Endodermal cell (in vitro differentiated cells): ENCODE results near the gene DTNBP1. TPM values are rescaled to one million over a fixed set of nuclear protein-coding genes. Genes with fewer than 3 reads are reported as not detected.
A peak's percentile ranks its signal among the peaks of the same experiment; 100 is the strongest.

Experiments used
- DNase-seq: peaks from one replicate; pipeline ENCODE4 v3.0.0-alpha.2; 2017
- H3K27ac ChIP-seq: 2 replicates; pipeline ENCODE4 v1.5.1; 2013; ENCODE audit warnings: mild to moderate bottlenecking, low read depth, low read length, moderate library complexity
- H3K27me3 ChIP-seq: 2 replicates; pipeline ENCODE4 v1.6.1; 2013; ENCODE audit warnings: mild to moderate bottlenecking, low read length, moderate library complexity; ENCODE audit not compliant: insufficient read depth, control insufficient read depth, poor library complexity, severe bottlenecking
- H3K36me3 ChIP-seq: 2 replicates; pipeline ENCODE4 v1.7.0; 2013; ENCODE audit warnings: mild to moderate bottlenecking, low read length, moderate library complexity; ENCODE audit not compliant: control insufficient read depth, insufficient read depth
- H3K4me1 ChIP-seq: one replicate; pipeline ENCODE4 v1.7.0; 2013; ENCODE audit warnings: low read length; ENCODE audit not compliant: control insufficient read depth, insufficient read depth
- H3K4me3 ChIP-seq: 2 replicates; pipeline ENCODE4 v1.5.1; 2013; ENCODE audit warnings: mild to moderate bottlenecking, low read length, moderate library complexity
- H3K9ac ChIP-seq: 2 replicates; pipeline ENCODE4 v1.6.1; 2013; ENCODE audit warnings: mild to moderate bottlenecking, low read length, moderate library complexity; ENCODE audit not compliant: poor library complexity, severe bottlenecking; ENCODE audit errors: extremely low read depth
- H3K9me3 ChIP-seq: 2 replicates; pipeline ENCODE4 v1.6.1; 2013; ENCODE audit warnings: mild to moderate bottlenecking, low read length, moderate library complexity; ENCODE audit not compliant: control insufficient read depth
- H3K27ac Mint-ChIP-seq: 2 replicates; pipeline ENCODE4 v1.8.0; 2020; ENCODE audit warnings: mixed read lengths
- H3K27me3 Mint-ChIP-seq: 2 replicates; pipeline ENCODE4 v1.8.0; 2021; ENCODE audit warnings: mild to moderate bottlenecking, mixed read lengths; ENCODE audit not compliant: insufficient read depth
- H3K36me3 Mint-ChIP-seq: 2 replicates; pipeline ENCODE4 v1.8.0; 2020; ENCODE audit warnings: low read depth, mixed read lengths
- H3K4me1 Mint-ChIP-seq: 2 replicates; pipeline ENCODE4 v1.8.0; 2020; ENCODE audit warnings: mixed read lengths
- H3K4me3 Mint-ChIP-seq: 2 replicates; pipeline ENCODE4 v1.8.0; 2020; ENCODE audit warnings: mild to moderate bottlenecking, moderate library complexity, mixed read lengths
- H3K9me3 Mint-ChIP-seq: 2 replicates; pipeline ENCODE4 v1.8.0; 2020; ENCODE audit warnings: mild to moderate bottlenecking, mixed read lengths
- WGBS, 2 experiments: methylation state at CpG; one replicate each; pipeline versions ENCODE4 v1.1.5 to v1.1.7; 2013; ENCODE audit warnings: missing lambda C conversion rate in 2 of 2, mixed read lengths in 1 of 2; ENCODE audit not compliant: insufficient coverage in 1 of 2, insufficient read length in 1 of 2; 5-methylcytosine and 5-hydroxymethylcytosine counted together
- total RNA-seq, 2 donors: library from RNA; stranded (reverse); fragmentation: NEBNext Ultra II Directional in 1 of 2; extraction: Animal tissue kit (Norgen Biotek cat#: 25700) in 1 of 2; gene quantifications; 2 replicates in 1 of 2; 3 replicates in 1 of 2; pipeline ENCODE4 v1.2.1, GENCODE V29; 2021
- TF ChIP-seq, protein P1 (sequence below): fragments of 200-600 bp; sonication (generic); conservative IDR thresholded peaks from 2 replicates; pipeline ENCODE4 v1.5.0; 2021; ENCODE audit warnings: antibody characterized with exemption, mild to moderate bottlenecking

DTNBP1 gene
- total RNA-seq, 2 donors from 2014 or later = 14.1 to 31.4 TPM

DNA sequence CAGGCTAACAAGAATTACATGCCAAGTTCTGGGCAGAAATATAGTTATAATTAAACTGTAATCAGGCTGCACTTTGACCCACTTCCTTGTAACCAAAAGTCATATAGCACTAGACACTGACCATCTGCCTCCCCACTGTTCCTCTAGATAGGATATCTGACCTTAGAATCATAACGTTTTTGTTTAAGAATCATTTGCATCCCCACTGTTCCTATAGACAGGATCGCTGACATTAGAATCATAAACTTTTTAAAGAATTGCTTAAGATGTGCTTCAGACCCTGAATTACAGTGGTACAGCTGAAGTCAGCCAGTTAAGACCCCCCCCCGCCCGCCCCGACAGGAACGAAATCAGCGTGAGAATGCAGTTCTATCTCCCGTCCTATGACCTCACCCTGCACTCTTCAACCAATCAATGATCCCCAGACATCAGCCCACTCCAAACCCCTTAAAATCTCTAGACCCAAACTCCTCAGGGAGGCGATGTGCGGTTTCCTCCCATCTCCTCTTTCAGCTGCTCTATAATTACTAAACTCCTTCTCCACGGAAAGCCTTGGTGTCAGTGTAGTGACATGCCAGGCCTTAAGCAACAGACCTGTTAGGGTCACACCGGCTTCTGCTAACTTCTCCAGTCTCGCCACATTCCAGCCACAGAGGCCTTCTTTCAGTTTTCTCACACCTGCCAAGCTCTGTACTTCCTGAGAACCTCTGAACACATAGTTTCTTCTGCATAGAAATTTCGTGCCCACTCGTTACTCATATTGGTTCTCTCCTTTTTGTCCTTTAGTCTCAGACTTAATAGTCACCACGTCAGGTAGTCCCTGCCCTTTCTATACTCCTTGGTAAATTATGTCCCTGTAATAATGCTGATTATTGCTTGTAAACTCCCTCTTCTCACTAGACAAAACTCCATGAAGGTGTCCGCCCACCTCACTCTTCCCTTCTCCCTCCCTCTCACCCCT lies 93.5 kb downstream of the DTNBP1 start:
- H3K4me3 Mint-ChIP-seq = no peak overlapping the region
- TF ChIP-seq, protein P1, sequence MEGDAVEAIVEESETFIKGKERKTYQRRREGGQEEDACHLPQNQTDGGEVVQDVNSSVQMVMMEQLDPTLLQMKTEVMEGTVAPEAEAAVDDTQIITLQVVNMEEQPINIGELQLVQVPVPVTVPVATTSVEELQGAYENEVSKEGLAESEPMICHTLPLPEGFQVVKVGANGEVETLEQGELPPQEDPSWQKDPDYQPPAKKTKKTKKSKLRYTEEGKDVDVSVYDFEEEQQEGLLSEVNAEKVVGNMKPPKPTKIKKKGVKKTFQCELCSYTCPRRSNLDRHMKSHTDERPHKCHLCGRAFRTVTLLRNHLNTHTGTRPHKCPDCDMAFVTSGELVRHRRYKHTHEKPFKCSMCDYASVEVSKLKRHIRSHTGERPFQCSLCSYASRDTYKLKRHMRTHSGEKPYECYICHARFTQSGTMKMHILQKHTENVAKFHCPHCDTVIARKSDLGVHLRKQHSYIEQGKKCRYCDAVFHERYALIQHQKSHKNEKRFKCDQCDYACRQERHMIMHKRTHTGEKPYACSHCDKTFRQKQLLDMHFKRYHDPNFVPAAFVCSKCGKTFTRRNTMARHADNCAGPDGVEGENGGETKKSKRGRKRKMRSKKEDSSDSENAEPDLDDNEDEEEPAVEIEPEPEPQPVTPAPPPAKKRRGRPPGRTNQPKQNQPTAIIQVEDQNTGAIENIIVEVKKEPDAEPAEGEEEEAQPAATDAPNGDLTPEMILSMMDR = no peak
- H3K27ac Mint-ChIP-seq = peak overlapping the region; percentile 54

DNA sequence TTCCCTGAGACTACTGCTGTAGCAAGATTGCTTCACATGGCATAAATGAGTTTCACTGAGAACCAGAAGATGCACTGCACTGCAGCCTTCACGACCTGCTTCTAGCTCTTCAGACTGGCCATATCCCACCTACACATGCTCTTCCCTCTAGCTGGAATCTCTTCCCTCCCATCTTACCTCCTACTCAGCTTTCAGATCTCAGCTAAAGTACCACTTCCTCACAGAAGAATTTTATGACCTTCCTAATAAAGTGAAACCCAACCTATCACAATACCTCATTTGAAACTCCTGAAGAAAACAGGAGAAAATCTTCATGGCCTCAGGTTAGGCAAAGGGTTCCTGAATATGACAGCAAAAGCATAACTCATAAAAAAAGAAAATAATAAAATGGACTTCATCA lies 99.9 kb downstream of the DTNBP1 start:
- no peaks in the 10 kb centered on the region for H3K9me3 ChIP-seq
- peaks cover 3% of the 10 kb centered on the region for H3K36me3 Mint-ChIP-seq
- TF ChIP-seq, protein P1 = no peak
- H3K4me3 Mint-ChIP-seq = no peak overlapping the region
- H3K9me3 Mint-ChIP-seq = no peaks in the 10 kb centered on the region
- no peak overlapping the region for H3K4me3 ChIP-seq
- no peaks in the 10 kb centered on the region for H3K36me3 ChIP-seq
- DNase-seq = no peak
- no peak overlapping the region for H3K27ac ChIP-seq
- H3K27me3 ChIP-seq = no peaks in the 10 kb centered on the region
- no peaks in the 10 kb centered on the region for H3K4me1 ChIP-seq
- no peak overlapping the region for H3K27ac Mint-ChIP-seq
- no peaks in the 10 kb centered on the region for H3K4me1 Mint-ChIP-seq
- WGBS, 2 experiments = 78 to 86% methylated on average over 1 of the region's 1 CpG
- H3K27me3 Mint-ChIP-seq = no peaks in the 10 kb centered on the region
- H3K9ac ChIP-seq = no peak overlapping the region

More for the DNA sequence above, 93.5 kb downstream of the DTNBP1 start:
- no peak overlapping the region for H3K4me3 ChIP-seq
- DNase-seq = peak; percentile 57
- no peaks in the 10 kb centered on the region for H3K36me3 ChIP-seq
- Mint-ChIP-seq H3K27me3 (no peaks in the 10 kb centered on the region), H3K36me3 (peaks cover 6% of the 10 kb centered on the region), H3K9me3 (no peaks in the 10 kb centered on the region), H3K4me1 (peaks cover 4% of the 10 kb centered on the region)
- H3K9ac ChIP-seq = no peak overlapping the region
- no peaks in the 10 kb centered on the region for H3K27me3 ChIP-seq
- H3K9me3 ChIP-seq = peaks cover 7% of the 10 kb centered on the region
- WGBS, 2 experiments = 74 to 80% methylated on average over 7 to 17 of the region's 17 CpGs
- H3K4me1 ChIP-seq = no peaks in the 10 kb centered on the region
- H3K27ac ChIP-seq = no peak overlapping the region

DNA sequence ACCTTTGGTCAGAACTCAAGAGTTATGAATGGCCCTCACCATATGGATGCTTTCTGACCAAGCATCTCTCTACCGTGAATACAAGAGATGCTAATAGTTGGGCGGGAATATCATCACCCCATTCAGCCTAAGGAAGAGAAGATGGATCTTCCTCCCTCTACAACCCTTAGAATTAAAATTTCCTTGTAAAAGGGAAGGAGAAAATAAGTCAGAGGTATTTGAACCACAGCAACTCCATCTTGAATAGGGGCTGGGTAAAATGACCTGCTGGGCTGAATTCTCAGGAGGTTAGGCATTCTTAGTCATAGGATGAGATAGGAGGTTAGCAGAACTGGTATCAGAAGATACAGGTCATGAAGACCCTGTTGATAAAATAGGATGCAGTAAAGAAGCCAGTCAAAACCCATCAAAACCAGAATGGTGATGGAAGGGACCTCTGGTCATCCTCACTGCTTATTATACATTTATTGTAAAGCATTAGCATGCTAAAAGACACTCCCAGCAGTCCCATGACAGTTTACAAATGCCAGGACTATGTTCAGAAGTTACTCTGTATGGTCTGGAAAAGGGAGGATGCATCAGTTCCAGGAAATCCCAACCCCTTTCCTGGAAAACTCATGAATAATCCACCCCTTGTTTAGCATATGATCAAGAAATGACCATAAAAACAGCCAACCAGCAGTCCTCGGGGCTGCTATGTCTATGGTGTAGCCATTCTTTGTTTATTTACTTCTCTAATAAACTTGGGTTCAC lies 101.2 kb downstream of the DTNBP1 start:
- H3K4me3 Mint-ChIP-seq = no peak overlapping the region
- no peak for DNase-seq
- WGBS, 2 experiments = 89% methylated on average over 3 of the region's 3 CpGs; no CpG with 5 or more reads in 1 of the 2 experiments

More for the DNA sequence above, 101.2 kb downstream of the DTNBP1 start:
- Mint-ChIP-seq H3K27me3 (no peaks in the 10 kb centered on the region), H3K9me3 (no peaks in the 10 kb centered on the region), H3K4me1 (peaks cover 6% of the 10 kb centered on the region), H3K27ac (no peak overlapping the region), H3K36me3 (no peaks in the 10 kb centered on the region)
- H3K4me3 ChIP-seq = no peak overlapping the region
- H3K27ac ChIP-seq = no peak overlapping the region
- H3K4me1 ChIP-seq = peaks cover 2% of the 10 kb centered on the region
- no peaks in the 10 kb centered on the region for H3K27me3 ChIP-seq
- no peaks in the 10 kb centered on the region for H3K36me3 ChIP-seq
- H3K9me3 ChIP-seq = no peaks in the 10 kb centered on the region
- TF ChIP-seq, protein P1 = no peak
- no peak overlapping the region for H3K9ac ChIP-seq
